Measurements from ENCODE around the gene CHERP.

CHERP gene

DNA sequence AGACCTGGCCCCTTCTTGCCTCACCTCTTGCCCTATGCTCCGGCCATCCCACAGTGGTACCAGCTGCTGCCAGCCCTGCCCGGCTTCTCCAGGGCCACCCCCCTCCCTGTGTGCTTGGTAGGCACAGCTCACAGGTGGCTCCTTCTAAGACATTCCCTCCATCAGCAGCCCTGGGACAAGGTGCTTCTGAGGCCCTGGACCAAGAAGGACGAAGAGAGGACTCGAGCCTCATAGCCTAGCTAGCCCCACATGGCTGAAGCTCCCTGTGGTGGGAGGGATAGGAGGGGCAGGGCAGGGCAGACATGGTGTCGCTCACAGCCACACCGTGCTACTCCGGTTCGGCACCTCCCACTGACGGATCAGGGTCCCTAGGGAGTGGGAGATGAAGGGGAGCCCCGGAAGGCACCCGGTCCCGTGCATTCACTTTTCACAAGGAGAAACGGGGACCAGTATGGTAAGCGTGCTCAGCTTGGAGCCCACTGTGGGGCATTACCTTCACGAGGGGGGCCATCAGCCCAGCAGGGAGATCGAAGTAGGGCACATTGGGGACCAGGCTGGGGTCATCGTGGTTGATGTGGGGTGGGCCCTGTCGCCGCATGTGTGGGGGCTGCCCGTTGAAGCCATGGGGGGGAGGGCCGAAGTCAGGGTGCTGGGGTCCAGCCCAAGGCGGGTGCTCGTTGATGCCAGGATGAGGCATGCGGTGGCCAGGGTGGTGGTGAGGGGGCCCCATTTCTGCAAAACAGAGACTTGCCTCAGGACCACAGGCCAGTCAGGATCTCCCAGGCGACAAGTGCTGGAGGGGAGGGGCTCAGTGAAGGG lies 19.5 kb downstream of the CHERP start:
- TF ChIP-seq, protein P1, sequence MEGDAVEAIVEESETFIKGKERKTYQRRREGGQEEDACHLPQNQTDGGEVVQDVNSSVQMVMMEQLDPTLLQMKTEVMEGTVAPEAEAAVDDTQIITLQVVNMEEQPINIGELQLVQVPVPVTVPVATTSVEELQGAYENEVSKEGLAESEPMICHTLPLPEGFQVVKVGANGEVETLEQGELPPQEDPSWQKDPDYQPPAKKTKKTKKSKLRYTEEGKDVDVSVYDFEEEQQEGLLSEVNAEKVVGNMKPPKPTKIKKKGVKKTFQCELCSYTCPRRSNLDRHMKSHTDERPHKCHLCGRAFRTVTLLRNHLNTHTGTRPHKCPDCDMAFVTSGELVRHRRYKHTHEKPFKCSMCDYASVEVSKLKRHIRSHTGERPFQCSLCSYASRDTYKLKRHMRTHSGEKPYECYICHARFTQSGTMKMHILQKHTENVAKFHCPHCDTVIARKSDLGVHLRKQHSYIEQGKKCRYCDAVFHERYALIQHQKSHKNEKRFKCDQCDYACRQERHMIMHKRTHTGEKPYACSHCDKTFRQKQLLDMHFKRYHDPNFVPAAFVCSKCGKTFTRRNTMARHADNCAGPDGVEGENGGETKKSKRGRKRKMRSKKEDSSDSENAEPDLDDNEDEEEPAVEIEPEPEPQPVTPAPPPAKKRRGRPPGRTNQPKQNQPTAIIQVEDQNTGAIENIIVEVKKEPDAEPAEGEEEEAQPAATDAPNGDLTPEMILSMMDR (IDR thresholded peaks at IDR 0.05; ENCODE audit: insufficient read depth, low read depth, low read length, missing control alignments) = no peak
- no peak overlapping the region for H3K4me3 ChIP-seq (ENCODE audit: low read length)
- DNase-seq (ENCODE audit: low read depth) = no peak

DNA sequence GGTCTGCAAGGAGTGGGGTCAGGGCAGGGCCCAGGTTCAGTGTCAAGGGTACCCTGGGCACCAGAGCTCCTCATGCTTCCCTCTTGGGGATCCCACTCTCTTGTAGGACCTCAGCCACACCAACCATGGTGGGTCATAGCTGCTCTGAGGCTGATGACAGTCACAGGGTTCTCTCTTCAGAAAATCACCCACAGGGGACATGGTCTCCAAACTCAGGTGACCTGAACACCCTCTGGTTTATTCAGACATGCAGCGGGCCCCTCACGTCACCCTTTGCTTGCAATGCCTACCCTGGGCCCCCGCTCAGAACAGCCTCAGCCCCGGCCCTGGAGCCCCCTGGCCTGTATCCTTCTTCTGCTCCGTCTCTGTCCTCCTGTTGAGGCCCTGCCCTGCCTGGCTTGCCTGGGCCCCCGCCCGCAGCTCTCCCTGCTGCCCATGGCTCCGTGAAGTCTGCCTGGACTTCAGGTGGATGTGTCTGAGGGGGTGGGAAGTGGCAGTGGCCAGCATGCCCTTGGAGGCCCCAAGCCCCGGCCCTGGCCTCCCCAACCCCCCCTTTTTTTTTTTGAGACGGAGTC lies 20.4 kb downstream of the CHERP start:
- H3K4me3 ChIP-seq (ENCODE audit: low read length) = no peak overlapping the region
- DNase-seq (ENCODE audit: low read depth) = no peak
- TF ChIP-seq, protein P1 (IDR thresholded peaks at IDR 0.05; ENCODE audit: insufficient read depth, low read depth, low read length, missing control alignments) = no peak

DNA sequence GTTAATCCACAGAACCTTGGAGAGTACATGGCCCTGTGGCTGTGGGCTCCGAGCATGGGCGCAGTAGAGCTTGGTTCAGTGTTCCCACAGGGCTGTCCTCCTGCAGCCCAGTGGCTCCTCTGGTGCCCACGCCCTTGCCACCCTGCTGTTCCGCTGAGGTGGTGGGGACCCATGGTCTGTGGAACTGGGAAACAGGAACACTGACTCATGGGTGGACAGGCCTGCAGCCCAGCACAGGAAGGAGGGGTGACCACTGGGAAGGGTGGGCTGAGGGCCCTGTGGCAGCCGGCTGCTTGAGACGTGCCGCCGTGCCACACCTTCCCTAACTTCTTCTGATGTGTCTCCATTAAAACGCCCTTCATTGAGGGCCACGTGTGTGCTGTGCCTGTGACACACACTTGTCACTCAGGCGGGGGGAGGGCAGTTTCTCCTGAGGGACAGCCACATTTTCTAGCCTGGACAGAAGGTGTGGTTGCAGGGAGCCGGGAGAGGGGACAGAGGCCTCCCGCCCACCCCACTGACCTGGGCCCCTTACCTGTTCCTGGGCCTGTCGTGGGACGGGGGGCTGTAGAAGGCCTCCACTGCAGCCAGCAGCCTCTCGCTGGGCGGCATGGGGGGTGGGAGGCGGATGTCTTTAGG lies 21.1 kb downstream of the CHERP start:
- no peak overlapping the region for H3K4me3 ChIP-seq (ENCODE audit: low read length)
- TF ChIP-seq, protein P1 (IDR thresholded peaks at IDR 0.05; ENCODE audit: insufficient read depth, low read depth, low read length, missing control alignments) = no peak
- DNase-seq (ENCODE audit: low read depth) = no peak

DNA sequence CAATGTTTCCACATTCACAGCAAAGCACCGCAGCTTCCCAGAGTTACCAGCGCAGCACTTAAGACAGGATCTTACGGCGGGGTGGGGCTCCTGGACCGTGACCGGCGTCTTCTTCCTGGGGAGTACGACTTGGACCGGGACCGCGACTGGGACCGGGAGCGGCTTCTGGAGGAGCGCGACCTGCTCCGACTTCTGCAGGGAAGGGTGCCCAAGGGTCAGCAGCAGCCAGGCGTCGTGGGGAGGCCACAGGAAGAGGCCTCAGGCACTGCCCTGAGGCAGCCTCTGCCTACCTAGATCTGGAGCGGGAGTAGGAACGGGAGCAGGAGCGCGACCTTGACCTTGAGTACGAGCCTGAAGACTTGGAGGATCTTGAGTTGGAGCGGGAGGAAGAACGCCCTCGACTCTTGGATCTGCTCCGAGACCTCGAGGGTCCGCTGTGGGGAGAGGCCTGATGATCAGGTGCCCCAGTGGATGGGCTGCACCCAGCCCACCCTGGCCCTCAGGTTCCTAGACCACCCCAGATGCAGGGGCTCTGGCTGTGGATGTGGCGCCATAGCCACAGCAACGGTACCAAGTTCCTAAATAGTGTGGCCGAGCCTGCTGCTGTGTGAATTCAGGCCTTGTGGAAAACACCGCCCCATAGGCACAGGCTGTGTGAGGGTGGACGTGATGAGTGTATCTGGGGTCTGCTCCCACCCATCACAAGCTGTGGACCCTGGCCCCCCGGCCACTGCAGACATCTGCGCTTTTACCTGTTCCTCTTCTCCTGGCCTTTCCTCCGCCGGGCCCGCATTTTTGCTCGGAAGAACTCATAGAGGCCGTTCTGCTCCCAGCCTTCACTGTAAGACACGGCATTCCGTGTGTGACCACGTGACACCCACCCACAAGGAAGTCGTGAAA lies 21.9 kb downstream of the CHERP start:
- TF ChIP-seq, protein P1 (IDR thresholded peaks at IDR 0.05; ENCODE audit: insufficient read depth, low read depth, low read length, missing control alignments) = no peak
- no peak overlapping the region for H3K4me3 ChIP-seq (ENCODE audit: low read length)
- no peak for DNase-seq (ENCODE audit: low read depth)

DNA sequence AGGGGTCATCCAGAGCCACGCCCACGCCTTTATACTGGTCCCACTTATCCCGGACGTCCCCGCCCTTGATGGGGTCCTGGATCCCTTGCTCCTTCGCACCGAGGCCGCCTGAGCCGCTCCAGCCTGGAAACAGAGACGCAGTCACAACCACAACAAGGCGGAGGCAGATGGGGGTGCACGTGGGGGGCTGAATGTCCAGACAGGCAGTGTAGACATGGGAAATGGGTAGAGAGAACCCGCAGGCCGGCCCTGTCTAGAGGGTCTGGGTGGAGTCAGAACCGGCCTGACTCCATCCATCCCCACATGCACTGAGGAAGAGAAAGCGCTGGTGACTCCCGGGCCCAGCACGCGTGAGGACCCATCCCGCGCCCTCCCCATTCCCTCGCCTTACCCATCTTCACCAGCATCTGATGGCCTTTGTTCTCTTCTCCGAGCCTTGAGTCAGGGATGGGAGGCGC lies 23.0 kb downstream of the CHERP start:
- TF ChIP-seq, protein P1 (IDR thresholded peaks at IDR 0.05; ENCODE audit: insufficient read depth, low read depth, low read length, missing control alignments) = no peak
- H3K4me3 ChIP-seq (ENCODE audit: low read length) = no peak overlapping the region
- no peak for DNase-seq (ENCODE audit: low read depth)

DNA sequence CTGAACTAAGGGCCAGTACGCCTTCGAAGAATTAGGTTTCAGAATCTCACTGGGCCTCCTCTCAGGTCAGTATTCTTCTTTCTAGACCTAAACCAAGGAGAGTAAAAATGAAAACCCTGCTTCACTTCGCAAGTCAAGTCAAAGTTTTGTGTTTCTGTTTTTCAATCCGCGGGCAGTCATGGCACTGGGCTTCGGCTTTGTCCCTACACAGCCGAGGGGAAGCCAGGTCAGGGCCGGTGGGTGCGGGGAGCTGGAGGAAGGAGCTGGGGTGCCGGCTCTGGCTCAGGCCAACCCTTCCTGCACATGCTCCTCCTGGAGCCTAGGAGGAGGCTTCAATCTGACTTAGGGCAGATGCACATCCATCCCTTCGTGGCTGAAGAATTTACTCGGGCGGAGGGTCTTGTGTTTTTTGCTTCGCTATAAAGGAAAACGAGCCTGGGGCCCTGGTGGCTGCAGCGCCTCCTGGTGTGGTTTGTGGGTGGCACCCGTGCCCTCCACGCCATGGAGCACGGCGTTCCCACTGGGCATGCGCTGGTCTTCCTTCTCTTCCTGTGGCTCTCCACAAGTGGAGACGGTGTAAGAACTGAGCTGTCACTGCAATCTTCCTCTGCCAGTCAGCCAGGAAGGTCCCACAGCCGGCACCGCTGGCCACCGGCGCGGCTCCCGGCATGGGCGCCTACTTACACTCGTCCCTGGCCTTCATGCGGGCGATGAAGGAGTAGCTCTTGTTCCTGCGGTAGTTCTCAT lies 23.6 kb downstream of the CHERP start:
- TF ChIP-seq, protein P1 (IDR thresholded peaks at IDR 0.05; ENCODE audit: insufficient read depth, low read depth, low read length, missing control alignments) = no peak
- H3K4me3 ChIP-seq (ENCODE audit: low read length) = no peak overlapping the region
- DNase-seq (ENCODE audit: low read depth) = no peak

Data from epithelial cell of esophagus (primary cell).